Dendritic cell treated with granulocyte-macrophage colony-stimulating factor and Interleukin-4, amounts not matched to agents 40 ng/mL and 50 ng/mL, for 4 days (primary cell): ENCODE data around the gene SEC63.

ENCODE experiments used
- H3K27ac Mint-ChIP-seq: one replicate; pipeline ENCODE4 v1.8.0; 2022; ENCODE audit warnings: mild to moderate bottlenecking, mixed read lengths
- H3K27me3 Mint-ChIP-seq: one replicate; pipeline ENCODE4 v1.8.0; 2022; ENCODE audit warnings: mild to moderate bottlenecking, mixed read lengths
- H3K36me3 Mint-ChIP-seq: one replicate; pipeline ENCODE4 v1.8.0; 2022; ENCODE audit warnings: low read depth, mixed read lengths
- H3K4me1 Mint-ChIP-seq: one replicate; pipeline ENCODE4 v1.8.0; 2022; ENCODE audit warnings: low read depth, mixed read lengths
- H3K4me3 Mint-ChIP-seq: one replicate; pipeline ENCODE4 v1.8.0; 2022; ENCODE audit warnings: mild to moderate bottlenecking, moderate library complexity, mixed read lengths
- H3K9me3 Mint-ChIP-seq: one replicate; pipeline ENCODE4 v1.8.0; 2022; ENCODE audit warnings: mixed read lengths
- intact Hi-C: fragments of 100-400 bp; cut with micrococcal nuclease; formaldehyde crosslinking; loops from one replicate; pipeline ENCODE4 v1.15.0; 2022

The SEC63 gene

DNA sequence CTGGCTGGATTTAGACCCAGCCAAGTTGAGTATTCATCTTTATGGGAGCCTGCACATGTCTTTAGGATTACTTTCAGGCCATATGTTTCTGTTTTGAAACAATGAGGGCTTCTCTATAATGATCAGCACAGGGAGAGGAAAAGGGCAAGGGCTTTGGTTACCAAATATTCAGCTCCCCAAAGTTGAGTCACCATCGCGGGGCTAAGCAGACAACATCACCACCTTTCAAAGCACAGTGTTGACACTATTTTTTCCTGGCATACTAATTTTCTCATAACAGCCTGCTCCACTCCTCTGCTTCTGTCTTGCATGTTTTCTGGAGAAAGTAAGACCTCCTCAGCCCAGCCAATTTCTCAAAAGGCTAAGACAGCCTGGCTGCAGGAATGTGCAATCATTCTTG is 138.8 kb downstream of the SEC63 start:
- Mint-ChIP-seq H3K9me3 (no peaks in the 10 kb centered on the region), H3K4me3 (no peak overlapping the region), H3K27ac (no peak overlapping the region), H3K36me3 (no peaks in the 10 kb centered on the region), H3K4me1 (peaks cover 20% of the 10 kb centered on the region), H3K27me3 (peaks cover 44% of the 10 kb centered on the region)
- intact Hi-C loops, result no loop called here

DNA sequence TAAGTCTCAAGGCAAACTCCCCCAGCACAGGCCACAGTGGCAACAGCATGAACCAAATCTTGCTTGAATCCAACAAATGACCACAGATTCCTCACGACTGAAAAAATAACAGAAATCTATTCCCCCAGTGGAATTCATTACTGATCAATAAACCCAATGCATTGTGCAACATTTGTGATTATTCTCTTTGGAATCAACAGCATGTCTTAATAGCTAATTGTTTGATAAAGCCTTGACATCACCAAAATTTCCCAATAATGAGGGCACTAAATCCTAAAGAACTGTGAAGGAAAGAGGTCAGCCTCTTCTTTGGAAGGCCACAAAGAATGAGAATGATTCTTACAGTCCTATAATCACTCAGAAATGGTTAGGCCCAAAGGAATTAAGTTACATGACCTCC is 139.7 kb downstream of the SEC63 start:
- no peaks in the 10 kb centered on the region for H3K36me3 Mint-ChIP-seq
- peaks cover 15% of the 10 kb centered on the region for H3K4me1 Mint-ChIP-seq
- H3K4me3 Mint-ChIP-seq, result no peak overlapping the region
- H3K27me3 Mint-ChIP-seq, result peaks cover 39% of the 10 kb centered on the region
- H3K27ac Mint-ChIP-seq, result no peak overlapping the region
- H3K9me3 Mint-ChIP-seq, result no peaks in the 10 kb centered on the region
- intact Hi-C loops, result no loop called here

DNA sequence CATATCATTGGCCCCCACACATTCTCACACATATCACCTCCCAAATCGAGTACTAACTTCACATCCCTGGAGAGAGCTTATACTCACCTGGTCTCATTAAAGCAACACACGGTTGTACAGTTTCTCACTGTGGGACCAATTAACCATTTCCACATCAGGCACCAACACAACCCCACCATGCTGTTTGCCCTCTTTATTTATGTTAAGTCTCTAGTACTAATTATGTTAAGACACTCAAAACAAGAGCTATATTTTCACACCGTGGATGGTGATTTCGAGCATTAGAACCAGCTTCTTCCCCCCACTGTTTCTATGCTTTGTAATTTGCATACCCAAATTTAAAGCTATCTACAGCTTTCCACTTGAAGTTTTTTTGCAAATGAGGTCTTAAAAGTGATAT is 140.2 kb downstream of the SEC63 start:
- H3K4me3 Mint-ChIP-seq, result no peak overlapping the region
- H3K9me3 Mint-ChIP-seq, result no peaks in the 10 kb centered on the region
- intact Hi-C loops, result no loop called here
- no peak overlapping the region for H3K27ac Mint-ChIP-seq
- peaks cover 10% of the 10 kb centered on the region for H3K4me1 Mint-ChIP-seq
- peaks cover 34% of the 10 kb centered on the region for H3K27me3 Mint-ChIP-seq
- H3K36me3 Mint-ChIP-seq, result no peaks in the 10 kb centered on the region
